MM.1S (cell line): Measurements from ENCODE around the gene KRT13.

Source experiments
- DNase-seq: peaks from one replicate; pipeline ENCODE4 v3.0.0-alpha.2; 2015
- H2AFZ ChIP-seq: fragments of 300-600 bp; sonication (generic); 2 replicates; pipeline ENCODE4 v1.6.0; 2016; ENCODE audit warnings: antibody characterized with exemption, low read length
- H3F3A ChIP-seq: fragments of 300-600 bp; sonication (generic); 2 replicates; pipeline ENCODE4 v1.6.1; 2016; ENCODE audit warnings: mild to moderate bottlenecking, antibody characterized with exemption, low read length, moderate library complexity, mixed read lengths; ENCODE audit not compliant: insufficient read depth
- H3K27ac ChIP-seq: fragments of 300-600 bp; sonication (generic); 2 replicates; pipeline ENCODE4 v1.5.1; 2016; ENCODE audit warnings: mild to moderate bottlenecking, low read length
- H3K27me3 ChIP-seq: fragments of 300-600 bp; sonication (generic); replicated peaks from 2 replicates; pipeline ENCODE4 v1.6.0; 2016; ENCODE audit warnings: low read length; ENCODE audit not compliant: insufficient read depth
- H3K36me3 ChIP-seq: fragments of 300-600 bp; sonication (generic); replicated peaks from 2 replicates; pipeline ENCODE4 v1.6.1; 2016; ENCODE audit warnings: mild to moderate bottlenecking, low read length, mixed read lengths; ENCODE audit not compliant: insufficient read depth
- H3K4me1 ChIP-seq: fragments of 300-600 bp; sonication (generic); 2 replicates; pipeline ENCODE4 v1.6.1; 2016; ENCODE audit warnings: low read length, mixed read lengths
- H3K4me2 ChIP-seq: fragments of 300-600 bp; sonication (generic); 2 replicates; pipeline ENCODE4 v1.6.0; 2016; ENCODE audit warnings: low read depth, low read length
- H3K4me3 ChIP-seq: fragments of 300-600 bp; sonication (generic); 2 replicates; pipeline ENCODE4 v1.5.1; 2016; ENCODE audit warnings: low read length, mixed read lengths
- H3K79me2 ChIP-seq: fragments of 300-600 bp; sonication (generic); 2 replicates; pipeline ENCODE4 v1.6.1; 2016; ENCODE audit warnings: mixed run types, low read length, mixed read lengths
- H3K9ac ChIP-seq: fragments of 300-600 bp; sonication (generic); 2 replicates; pipeline ENCODE4 v1.6.1; 2016; ENCODE audit warnings: low read length, mixed read lengths
- H3K9me2 ChIP-seq: fragments of 300-600 bp; sonication (generic); replicated peaks from 2 replicates; pipeline ENCODE4 v1.6.1; 2016; ENCODE audit warnings: mild to moderate bottlenecking, low read length, mixed read lengths; ENCODE audit not compliant: insufficient read depth
- H3K9me3 ChIP-seq: fragments of 300-600 bp; sonication (generic); replicated peaks from 2 replicates; pipeline ENCODE4 v1.6.1; 2016; ENCODE audit warnings: mild to moderate bottlenecking, low read length, mixed read lengths; ENCODE audit not compliant: insufficient read depth
- H4K20me1 ChIP-seq: fragments of 300-600 bp; sonication (generic); 2 replicates; pipeline ENCODE4 v1.6.1; 2016; ENCODE audit warnings: mild to moderate bottlenecking, low read length, moderate library complexity, mixed read lengths; ENCODE audit not compliant: insufficient read depth
- CTCF ChIP-seq: fragments of 300-600 bp; sonication (generic); IDR thresholded peaks from 2 replicates; pipeline ENCODE4 v1.5.1; 2016; ENCODE audit warnings: antibody characterized with exemption, low read length, mixed read lengths
- EZH2 ChIP-seq: fragments of 300-600 bp; sonication (generic); optimal IDR thresholded peaks from 2 replicates; pipeline ENCODE3; 2017; ENCODE audit warnings: low read depth, mild to moderate bottlenecking, antibody characterized with exemption, low read length, mixed read lengths
- EZH2phosphoT487 ChIP-seq: fragments of 300-600 bp; sonication (generic); IDR thresholded peaks from 2 replicates; pipeline ENCODE4 v1.6.1; 2018; ENCODE audit warnings: antibody characterized with exemption, low read length

The KRT13 gene

GRCh38 chr17:41548844-41549595, 43.6 kb upstream of the KRT13 start:
- Histone ChIP-seq H3K36me3 (no peaks in the 10 kb centered on the region), H3K9me3 (no peaks in the 10 kb centered on the region), H3K9ac (peak overlapping the region; percentile 19; the same call in 1 of the 2 replicates), H2AFZ (peak overlapping the region; percentile 84), H3K27ac (peak overlapping the region; percentile 32; the same call in 1 of the 2 replicates), H3K9me2 (no peaks in the 10 kb centered on the region), H3K4me1 (peaks cover 12% of the 10 kb centered on the region; the same call in 1 of the 2 replicates), H3K27me3 (no peaks in the 10 kb centered on the region; the same call in 1 of the 2 replicates), H3K4me3 (peak overlapping the region; percentile 42), H3K4me2 (peak overlapping the region; percentile 83), H4K20me1 (no peaks in the 10 kb centered on the region), H3K79me2 (no peaks in the 10 kb centered on the region), H3F3A (no peaks in the 10 kb centered on the region)
- peak; percentile 88 for DNase-seq
- no peak for TF ChIP-seq EZH2phosphoT487
- TF ChIP-seq EZH2: no peak
- peak; percentile 76 for TF ChIP-seq CTCF

GRCh38 chr17:41547921-41548843, 42.8 kb upstream of the KRT13 start:
- peak overlapping the region; percentile 83 for H3K4me2 ChIP-seq
- H3K36me3 ChIP-seq: no peaks in the 10 kb centered on the region
- H3K4me1 ChIP-seq: peaks cover 12% of the 10 kb centered on the region; the same call in 1 of the 2 replicates
- H3K9me3 ChIP-seq: no peaks in the 10 kb centered on the region
- H3F3A ChIP-seq: no peaks in the 10 kb centered on the region
- peak overlapping the region; percentile 84 for H2AFZ ChIP-seq
- no peak for TF ChIP-seq EZH2phosphoT487
- TF ChIP-seq CTCF: no peak
- no peak for TF ChIP-seq EZH2
- no peak for DNase-seq
- no peaks in the 10 kb centered on the region; the same call in 1 of the 2 replicates for H3K27me3 ChIP-seq
- no peaks in the 10 kb centered on the region for H3K9me2 ChIP-seq
- H3K79me2 ChIP-seq: no peaks in the 10 kb centered on the region
- peak overlapping the region; percentile 42 for H3K4me3 ChIP-seq
- H4K20me1 ChIP-seq: no peaks in the 10 kb centered on the region
- H3K27ac ChIP-seq: no peak overlapping the region
- no peak overlapping the region for H3K9ac ChIP-seq

GRCh38 chr17:41547378-41547841, 42.0 kb upstream of the KRT13 start:
- Histone ChIP-seq H3K79me2 (no peaks in the 10 kb centered on the region), H2AFZ (no peak overlapping the region), H3K4me1 (peaks cover 12% of the 10 kb centered on the region; the same call in 1 of the 2 replicates), H3K4me2 (no peak overlapping the region), H3K9me3 (no peaks in the 10 kb centered on the region), H3K27me3 (no peaks in the 10 kb centered on the region; the same call in 1 of the 2 replicates), H3K36me3 (no peaks in the 10 kb centered on the region), H3K4me3 (no peak overlapping the region), H4K20me1 (no peaks in the 10 kb centered on the region), H3K27ac (no peak overlapping the region), H3F3A (no peaks in the 10 kb centered on the region), H3K9ac (no peak overlapping the region), H3K9me2 (no peaks in the 10 kb centered on the region)
- DNase-seq: no peak
- TF ChIP-seq EZH2phosphoT487: no peak
- TF ChIP-seq EZH2: no peak
- no peak for TF ChIP-seq CTCF
